Activated naive CD4-positive, alpha-beta T cell treated with anti-CD3 and anti-CD28 coated beads for 36 hours (primary cell): ENCODE data around the gene BEX1. TPM values are rescaled to one million over a fixed set of nuclear protein-coding genes. Genes with fewer than 3 reads are reported as not detected.
"Not testable (repeated sequence)": the region's sequence is repeated elsewhere in the genome, so short reads cannot be mapped to it uniquely, and the experiment has no call there.

ENCODE experiments used
- CTCF ChIA-PET: fragments of 350-600 bp; sonication (Branson Sonifier 250); formaldehyde crosslinking; loops from one replicate; lab custom pipeline; 2021; ENCODE audit warnings: antibody characterized with exemption; lab: Charles Lee
- DNase-seq: peaks from one replicate; pipeline ENCODE4 v3.0.0-alpha.2; 2020
- H3K27ac Mint-ChIP-seq: one replicate; pipeline ENCODE4 v1.8.0; 2021; ENCODE audit warnings: mild to moderate bottlenecking, mixed read lengths
- H3K27me3 Mint-ChIP-seq: one replicate; pipeline ENCODE4 v1.8.0; 2021; ENCODE audit warnings: low read depth, mixed read lengths
- H3K36me3 Mint-ChIP-seq: one replicate; pipeline ENCODE4 v1.8.0; 2021; ENCODE audit warnings: low read depth, mixed read lengths
- H3K4me1 Mint-ChIP-seq: one replicate; pipeline ENCODE4 v1.8.0; 2021; ENCODE audit warnings: low read depth, mixed read lengths
- H3K4me3 Mint-ChIP-seq: one replicate; pipeline ENCODE4 v1.8.0; 2021; ENCODE audit warnings: mild to moderate bottlenecking, moderate library complexity, mixed read lengths
- H3K9me3 Mint-ChIP-seq: one replicate; pipeline ENCODE4 v1.8.0; 2021; ENCODE audit warnings: mixed read lengths
- intact Hi-C: fragments of 100-400 bp; cut with micrococcal nuclease; formaldehyde crosslinking; loops from one replicate; pipeline ENCODE4 v1.15.1; 2023
- total RNA-seq, 2 experiments: library from RNA; stranded (reverse); gene quantifications; one replicate each; pipeline ENCODE4 v1.2.3, GENCODE V29; 2021

The BEX1 gene
- under 1 TPM; 0.30 to 0.81 TPM for total RNA-seq

DNA sequence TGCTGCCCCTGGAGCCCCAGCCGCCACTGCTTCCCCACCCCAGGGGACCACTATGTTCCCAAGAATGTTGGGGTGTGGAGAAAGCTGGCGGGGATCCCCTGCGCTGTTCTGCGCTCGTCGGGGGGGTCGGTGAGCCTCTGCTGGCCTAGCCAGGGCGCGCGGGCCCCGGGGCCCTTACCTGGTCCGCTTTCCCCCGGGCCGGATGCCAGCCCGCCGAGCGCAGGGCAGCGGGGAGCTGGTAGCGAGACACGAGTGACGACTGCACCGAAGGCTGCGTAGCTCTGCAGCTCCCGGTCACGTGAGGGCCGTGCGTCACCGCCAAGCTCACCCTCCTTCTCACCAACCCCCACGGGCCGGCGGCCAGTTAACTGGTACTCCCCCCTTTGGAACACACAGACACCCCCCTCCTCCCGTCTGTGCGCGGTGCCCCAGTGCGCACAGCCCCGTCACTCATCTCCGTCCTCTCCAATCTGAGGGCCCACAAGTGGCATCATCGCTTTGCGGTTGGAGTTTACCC, at the start of gene BEX1:
Gene BEX1, minus strand, starts transcription at position 254 of the 517 bp plus-strand sequence. CDS start 897 bp downstream, outside the sequence.
- Mint-ChIP-seq H3K4me3 (peak within 1 kb of the TSS; percentile 39), H3K4me1 (no peaks in the 10 kb centered on the region), H3K27me3 (peaks cover 11% of the 10 kb centered on the region), H3K27ac (no peak within 1 kb of the TSS), H3K36me3 (no peaks in the 10 kb centered on the region), H3K9me3 (no peaks in the 10 kb centered on the region)
- CTCF ChIA-PET, result no interaction called here
- intact Hi-C loops, result no loop called here
- peak; percentile 29 for DNase-seq

- H3K4me1 Mint-ChIP-seq, H3K27ac Mint-ChIP-seq, CTCF ChIA-PET, H3K4me3 Mint-ChIP-seq, DNase-seq, H3K36me3 Mint-ChIP-seq, intact Hi-C loops, H3K27me3 Mint-ChIP-seq: not testable (repeated sequence)
- H3K9me3 Mint-ChIP-seq, result peaks cover 12% of the 10 kb centered on the region
These were observed 45.5 kb upstream of the BEX1 start for GRCh38 chrX:103109497-103109896.

- no peak overlapping the region for H3K4me3 Mint-ChIP-seq
- no peaks in the 10 kb centered on the region for H3K4me1 Mint-ChIP-seq
- H3K36me3 Mint-ChIP-seq, result peaks cover 2% of the 10 kb centered on the region
- CTCF ChIA-PET, result no interaction called here
- H3K27ac Mint-ChIP-seq, result no peak overlapping the region
- no peaks in the 10 kb centered on the region for H3K27me3 Mint-ChIP-seq
- no peak for DNase-seq
- intact Hi-C loops, result no loop called here
- peaks cover 12% of the 10 kb centered on the region for H3K9me3 Mint-ChIP-seq
These were observed 43.9 kb upstream of the BEX1 start for GRCh38 chrX:103107836-103108235.

DNA sequence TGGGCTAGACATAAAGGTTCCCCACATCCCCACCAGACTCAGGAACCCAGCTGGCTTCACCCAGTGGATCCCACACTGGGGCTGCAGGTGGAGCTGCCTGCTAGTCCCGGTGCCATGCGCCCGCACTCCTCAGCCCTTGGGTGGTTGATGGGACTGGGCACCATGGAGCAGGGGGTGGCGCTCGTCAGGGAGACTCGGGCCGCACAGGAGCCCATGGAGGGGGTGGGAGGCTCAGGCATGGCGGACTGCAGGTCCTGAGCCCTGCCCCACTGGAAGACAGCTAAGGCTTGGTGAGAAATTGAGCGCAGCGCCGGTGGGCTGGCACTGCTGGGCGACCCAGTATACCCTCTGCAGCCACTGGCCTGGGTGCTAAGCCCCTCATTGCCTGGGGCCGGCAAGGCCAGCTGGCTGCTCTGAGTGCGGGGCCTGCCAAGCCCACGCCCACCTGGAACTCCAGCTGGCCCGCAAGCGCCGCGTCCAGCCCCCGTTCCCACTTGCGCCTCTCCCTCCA, 43.3 kb upstream of the BEX1 start:
- intact Hi-C loops, H3K27me3 Mint-ChIP-seq, DNase-seq, CTCF ChIA-PET, H3K27ac Mint-ChIP-seq, H3K4me3 Mint-ChIP-seq, H3K4me1 Mint-ChIP-seq, H3K36me3 Mint-ChIP-seq: not testable (repeated sequence)
- peaks cover 12% of the 10 kb centered on the region for H3K9me3 Mint-ChIP-seq

DNA sequence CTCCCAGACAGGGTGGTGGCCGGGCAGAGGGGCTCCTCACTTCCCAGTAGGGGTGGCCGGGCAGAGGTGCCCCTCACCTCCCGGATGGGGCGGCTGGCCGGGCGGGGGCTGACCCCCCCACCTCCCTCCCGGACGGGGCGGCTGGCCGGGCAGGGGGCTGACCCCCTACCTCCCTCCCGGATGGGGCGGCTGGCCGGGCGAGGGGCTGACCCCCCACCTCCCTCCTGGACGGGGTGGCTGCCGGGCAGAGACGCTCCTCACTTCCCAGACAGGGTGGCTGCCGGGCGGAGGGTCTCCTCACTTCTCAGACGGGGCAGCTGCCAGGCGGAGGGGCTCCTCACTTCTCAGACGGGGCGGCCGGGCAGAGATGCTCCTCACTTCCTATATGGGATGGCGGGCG, 40.4 kb upstream of the BEX1 start:
- intact Hi-C loops, H3K9me3 Mint-ChIP-seq, H3K4me1 Mint-ChIP-seq, H3K27me3 Mint-ChIP-seq, H3K27ac Mint-ChIP-seq, DNase-seq, CTCF ChIA-PET, H3K36me3 Mint-ChIP-seq, H3K4me3 Mint-ChIP-seq: not testable (repeated sequence)

GRCh38 chrX:103103866-103104265, 39.9 kb upstream of the BEX1 start:
- H3K36me3 Mint-ChIP-seq, CTCF ChIA-PET: not testable (repeated sequence)

GRCh38 chrX:103101299-103102042, 37.5 kb upstream of the BEX1 start:
- no peaks in the 10 kb centered on the region for H3K27me3 Mint-ChIP-seq
- H3K36me3 Mint-ChIP-seq, result no peaks in the 10 kb centered on the region
- no peaks in the 10 kb centered on the region for H3K9me3 Mint-ChIP-seq
- no peak for DNase-seq
- no peaks in the 10 kb centered on the region for H3K4me1 Mint-ChIP-seq
- intact Hi-C loops, result no loop called here
- H3K27ac Mint-ChIP-seq, result no peak overlapping the region
- CTCF ChIA-PET, result no interaction called here
- H3K4me3 Mint-ChIP-seq, result no peak overlapping the region

More at GRCh38 chrX:103103866-103104265, 39.9 kb upstream of the BEX1 start:
- H3K9me3 Mint-ChIP-seq, H3K27ac Mint-ChIP-seq, H3K4me3 Mint-ChIP-seq, intact Hi-C loops, DNase-seq, H3K27me3 Mint-ChIP-seq, H3K4me1 Mint-ChIP-seq: not testable (repeated sequence)

DNA sequence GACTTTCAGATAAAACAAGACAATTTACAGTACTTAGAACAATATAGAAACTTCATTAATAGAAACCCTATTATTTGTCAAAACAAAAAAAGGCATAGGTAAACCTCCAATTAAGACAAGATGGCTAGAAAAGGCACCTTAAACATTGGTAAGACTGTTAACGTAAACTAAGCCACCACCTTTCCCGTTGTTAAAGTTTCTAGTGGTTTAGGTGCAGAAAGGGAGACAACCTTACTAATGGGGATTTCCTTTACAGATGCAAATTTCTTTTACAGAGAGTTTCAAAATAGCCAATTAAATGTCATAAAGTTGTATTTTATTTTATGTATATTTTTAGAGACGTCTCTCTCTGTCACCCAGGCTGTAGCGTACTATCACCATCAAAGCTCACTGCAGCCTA, 36.5 kb upstream of the BEX1 start:
- H3K36me3 Mint-ChIP-seq, result no peaks in the 10 kb centered on the region
- intact Hi-C loops, result no loop called here
- H3K4me1 Mint-ChIP-seq, result no peaks in the 10 kb centered on the region
- no peak overlapping the region for H3K27ac Mint-ChIP-seq
- CTCF ChIA-PET, result no interaction called here
- H3K27me3 Mint-ChIP-seq, result no peaks in the 10 kb centered on the region
- no peak for DNase-seq
- no peaks in the 10 kb centered on the region for H3K9me3 Mint-ChIP-seq
- no peak overlapping the region for H3K4me3 Mint-ChIP-seq

DNA sequence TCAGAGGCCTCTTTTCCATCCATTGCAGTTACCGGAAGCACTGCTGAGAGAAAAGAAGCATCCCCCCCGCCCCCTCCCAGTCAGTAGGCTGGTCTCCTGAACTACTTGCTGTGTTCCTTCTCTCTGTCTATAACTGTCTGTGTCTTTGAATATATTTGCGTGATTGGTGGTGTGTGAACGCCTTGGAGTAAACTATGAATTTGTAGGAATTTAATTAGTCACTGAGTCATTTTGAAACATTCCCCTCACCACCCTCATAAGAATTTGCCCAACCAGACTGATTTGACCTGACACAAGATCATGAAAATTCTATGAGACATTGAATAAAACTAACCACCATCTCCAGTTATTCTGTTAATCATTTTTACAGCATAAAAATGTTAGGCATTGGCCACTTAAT, 35.7 kb upstream of the BEX1 start:
- H3K27ac Mint-ChIP-seq, result no peak overlapping the region
- H3K9me3 Mint-ChIP-seq, result no peaks in the 10 kb centered on the region
- CTCF ChIA-PET, result no interaction called here
- no peaks in the 10 kb centered on the region for H3K27me3 Mint-ChIP-seq
- intact Hi-C loops, result no loop called here
- no peaks in the 10 kb centered on the region for H3K4me1 Mint-ChIP-seq
- DNase-seq, result no peak
- H3K36me3 Mint-ChIP-seq, result no peaks in the 10 kb centered on the region
- H3K4me3 Mint-ChIP-seq, result no peak overlapping the region

- intact Hi-C loops, result no loop called here
- Mint-ChIP-seq H3K27me3 (no peaks in the 10 kb centered on the region), H3K27ac (no peak overlapping the region), H3K4me1 (no peaks in the 10 kb centered on the region), H3K4me3 (no peak overlapping the region), H3K36me3 (no peaks in the 10 kb centered on the region), H3K9me3 (no peaks in the 10 kb centered on the region)
- DNase-seq, result no peak
- CTCF ChIA-PET, result no interaction called here
These were observed 34.5 kb upstream of the BEX1 start for GRCh38 chrX:103098488-103098887.

GRCh38 chrX:103092942-103093341, 29.0 kb upstream of the BEX1 start, which contains the start of gene NXF3:
Gene NXF3, minus strand, starts transcription at chrX:103093143. Its CDS starts 120 bp downstream, at chrX:103093023.
- Mint-ChIP-seq H3K4me1 (no peaks in the 10 kb centered on the region), H3K4me3 (no peak within 1 kb of the TSS), H3K36me3 (no peaks in the 10 kb centered on the region), H3K9me3 (no peaks in the 10 kb centered on the region), H3K27me3 (no peaks in the 10 kb centered on the region), H3K27ac (no peak within 1 kb of the TSS)
- CTCF ChIA-PET, result no interaction called here
- no peak for DNase-seq
- intact Hi-C loops, result no loop called here

DNA sequence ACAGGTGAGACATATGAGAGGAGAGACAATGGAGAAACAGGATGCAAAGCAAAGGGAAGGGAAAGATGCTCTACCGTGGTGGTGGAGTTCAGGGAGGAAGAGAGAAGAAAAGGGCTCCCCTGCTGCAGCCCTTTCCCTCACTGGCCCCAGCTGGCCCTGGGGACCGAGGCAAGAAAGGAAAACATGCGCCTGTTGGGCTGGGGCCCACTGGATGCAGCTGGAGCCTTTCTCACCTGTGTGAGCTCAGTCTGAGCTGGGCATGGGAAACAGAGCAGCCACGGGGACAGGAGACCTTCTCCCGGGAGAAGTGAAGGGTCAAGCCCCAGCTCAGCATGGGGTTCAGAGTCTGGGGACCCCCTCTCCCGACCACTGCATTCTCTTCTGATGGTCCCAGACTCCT, 17.1 kb upstream of the BEX1 start:
- Mint-ChIP-seq H3K27ac (no peak overlapping the region), H3K36me3 (no peaks in the 10 kb centered on the region), H3K27me3 (no peaks in the 10 kb centered on the region), H3K4me1 (no peaks in the 10 kb centered on the region), H3K9me3 (no peaks in the 10 kb centered on the region), H3K4me3 (no peak overlapping the region)
- intact Hi-C loops, result no loop called here
- no peak for DNase-seq
- CTCF ChIA-PET, result no interaction called here

GRCh38 chrX:103073467-103073866, 9.5 kb upstream of the BEX1 start:
- Mint-ChIP-seq H3K4me3 (no peak overlapping the region), H3K9me3 (peaks cover 1% of the 10 kb centered on the region), H3K27me3 (no peaks in the 10 kb centered on the region), H3K27ac (no peak overlapping the region), H3K4me1 (no peaks in the 10 kb centered on the region), H3K36me3 (no peaks in the 10 kb centered on the region)
- intact Hi-C loops, result no loop called here
- DNase-seq, result no peak
- CTCF ChIA-PET, result no interaction called here
